ENCODE results near the gene TDRD9. TPM values are rescaled to one million over a fixed set of nuclear protein-coding genes. Genes with fewer than 3 reads are reported as not detected.

Gene TDRD9
- total RNA-seq, 1 donor from 2014 or later, result 0.53 TPM

GRCh38 chr14:103998027-103998426 lies 69.8 kb downstream of the TDRD9 start:
- Histone ChIP-seq H3K4me3 (ENCODE audit: low read depth, low read length) (no peak overlapping the region), H3K36me3 (ENCODE audit: control insufficient read depth, insufficient read depth, low read length) (no peaks in the 10 kb centered on the region), H3K27me3 (ENCODE audit: control insufficient read depth, insufficient read depth, low read length) (no peaks in the 10 kb centered on the region)
- DNase-seq (ENCODE audit: low read depth), result no peak
- no peak for FAIRE-seq
- TF ChIP-seq CTCF (IDR thresholded peaks at IDR 0.05; ENCODE audit: insufficient read depth, low read length, severe bottlenecking), result no peak

GRCh38 chr14:103999795-104000440 lies 71.7 kb downstream of the TDRD9 start:
- H3K36me3 ChIP-seq (ENCODE audit: control insufficient read depth, insufficient read depth, low read length), result no peaks in the 10 kb centered on the region
- DNase-seq (ENCODE audit: low read depth) (no peak), FAIRE-seq (no peak)
- no peak overlapping the region for H3K4me3 ChIP-seq (ENCODE audit: low read depth, low read length)
- TF ChIP-seq CTCF (IDR thresholded peaks at IDR 0.05; ENCODE audit: insufficient read depth, low read length, severe bottlenecking), result no peak
- H3K27me3 ChIP-seq (ENCODE audit: control insufficient read depth, insufficient read depth, low read length), result no peaks in the 10 kb centered on the region

- no peaks in the 10 kb centered on the region for H3K27me3 ChIP-seq (ENCODE audit: control insufficient read depth, insufficient read depth, low read length)
- peak; percentile 13 for TF ChIP-seq CTCF (IDR thresholded peaks at IDR 0.05; ENCODE audit: insufficient read depth, low read length, severe bottlenecking)
- H3K36me3 ChIP-seq (ENCODE audit: control insufficient read depth, insufficient read depth, low read length), result no peaks in the 10 kb centered on the region
- FAIRE-seq (no peak), DNase-seq (ENCODE audit: low read depth) (no peak)
- H3K4me3 ChIP-seq (ENCODE audit: low read depth, low read length), result no peak overlapping the region
These were observed 72.7 kb downstream of the TDRD9 start for GRCh38 chr14:104001003-104001402.

- no peak for FAIRE-seq
- DNase-seq (ENCODE audit: low read depth), result no peak
- no peak for TF ChIP-seq CTCF (IDR thresholded peaks at IDR 0.05; ENCODE audit: insufficient read depth, low read length, severe bottlenecking)
- Histone ChIP-seq H3K27me3 (ENCODE audit: control insufficient read depth, insufficient read depth, low read length) (no peaks in the 10 kb centered on the region), H3K36me3 (ENCODE audit: control insufficient read depth, insufficient read depth, low read length) (no peaks in the 10 kb centered on the region), H3K4me3 (ENCODE audit: low read depth, low read length) (no peak overlapping the region)
These were observed 75.4 kb downstream of the TDRD9 start for GRCh38 chr14:104003616-104004015.

GRCh38 chr14:104004849-104005248 lies 76.6 kb downstream of the TDRD9 start:
- Histone ChIP-seq H3K36me3 (ENCODE audit: control insufficient read depth, insufficient read depth, low read length) (no peaks in the 10 kb centered on the region), H3K4me3 (ENCODE audit: low read depth, low read length) (no peak overlapping the region), H3K27me3 (ENCODE audit: control insufficient read depth, insufficient read depth, low read length) (no peaks in the 10 kb centered on the region)
- no peak for TF ChIP-seq CTCF (IDR thresholded peaks at IDR 0.05; ENCODE audit: insufficient read depth, low read length, severe bottlenecking)
- DNase-seq (ENCODE audit: low read depth) (no peak), FAIRE-seq (no peak)

- no peak overlapping the region for H3K4me3 ChIP-seq (ENCODE audit: low read depth, low read length)
- H3K27me3 ChIP-seq (ENCODE audit: control insufficient read depth, insufficient read depth, low read length), result no peaks in the 10 kb centered on the region
- TF ChIP-seq CTCF (IDR thresholded peaks at IDR 0.05; ENCODE audit: insufficient read depth, low read length, severe bottlenecking), result no peak
- peak; percentile 47 for FAIRE-seq
- DNase-seq (ENCODE audit: low read depth), result no peak
- H3K36me3 ChIP-seq (ENCODE audit: control insufficient read depth, insufficient read depth, low read length), result no peaks in the 10 kb centered on the region
These were observed 77.2 kb downstream of the TDRD9 start for GRCh38 chr14:104005489-104005888.
